SK-N-SH (cell line): Measurements from ENCODE around the gene MAPKAP1. TPM values are rescaled to one million over a fixed set of nuclear protein-coding genes. Genes with fewer than 3 reads are reported as not detected.

ENCODE experiments used
- CTCF ChIA-PET: fragments of 300-600, 350-600 bp; formaldehyde crosslinking; extraction: SDS; loops from one replicate; lab custom pipeline; 2021; lab: Yijun Ruan, JAX
- POLR2A ChIA-PET: fragments of 350-600 bp; sonication (Branson Sonifier 250); formaldehyde crosslinking; extraction: SDS; loops from one replicate; lab custom pipeline; 2020; ENCODE audit warnings: antibody characterized with exemption, inconsistent platforms; lab: Yijun Ruan, JAX
- DNase-seq: peaks from one replicate; pipeline ENCODE4 v3.0.0; 2012
- H2AFZ ChIP-seq: fragments of 200-600 bp; sonication (generic); 2 replicates; pipeline ENCODE4 v1.8.1; 2016; ENCODE audit warnings: antibody characterized with exemption, mild to moderate bottlenecking, low read depth
- H3F3A ChIP-seq: fragments of 200-600 bp; sonication (generic); replicated peaks from 2 replicates; pipeline ENCODE3; 2016; ENCODE audit warnings: antibody characterized with exemption, mild to moderate bottlenecking; ENCODE audit not compliant: insufficient read depth
- H3K27ac ChIP-seq, 2 experiments: fragments of 200-500 bp in 1 of 2; fragments of 200-600 bp in 1 of 2; sonication (Bioruptor generic) in 1 of 2; sonication (generic), shearing (Covaris generic) in 1 of 2; 2 replicates each; pipeline versions ENCODE4 v1.5.1 to v1.6.1; 2014 to 2016; ENCODE audit warnings: low read depth in 2 of 2, inconsistent platforms in 1 of 2, low read length in 1 of 2, mild to moderate bottlenecking in 1 of 2, mixed read lengths in 1 of 2
- H3K27me3 ChIP-seq: fragments of 200-600 bp; sonication (generic), shearing (Covaris generic); 2 replicates; pipeline ENCODE4 v1.6.1; 2016; ENCODE audit warnings: mixed run types; ENCODE audit not compliant: insufficient read depth
- H3K36me3 ChIP-seq, 2 experiments: fragments of 200-500 bp in 1 of 2; fragments of 200-600 bp in 1 of 2; sonication (Bioruptor generic) in 1 of 2; sonication (generic) in 1 of 2; replicated peaks in 1 of 2; 2 replicates each; pipeline versions ENCODE3 to v1.5.1; 2014 to 2016; ENCODE audit warnings: low read length in 1 of 2, mild to moderate bottlenecking in 1 of 2; ENCODE audit not compliant: insufficient read depth in 2 of 2, control insufficient read depth in 1 of 2
- H3K4me1 ChIP-seq, 2 experiments: fragments of 200-500 bp in 1 of 2; fragments of 200-600 bp in 1 of 2; sonication (Bioruptor generic) in 1 of 2; sonication (generic), shearing (Covaris generic) in 1 of 2; 2 replicates each; pipeline versions ENCODE4 v1.5.1 to v1.6.1; 2014 to 2016; ENCODE audit warnings: low read depth in 1 of 2, low read length in 1 of 2, mixed run types in 1 of 2; ENCODE audit not compliant: insufficient read depth in 2 of 2, control insufficient read depth in 1 of 2
- H3K4me2 ChIP-seq: fragments of 200-600 bp; sonication (generic), shearing (Covaris generic); 2 replicates; pipeline ENCODE4 v1.6.1; 2017; ENCODE audit warnings: mixed run types
- H3K4me3 ChIP-seq, 2 experiments: fragments of 200-500 bp in 1 of 2; fragments of 200-600 bp in 1 of 2; sonication (Bioruptor generic) in 1 of 2; sonication (generic), shearing (Covaris generic) in 1 of 2; 2 replicates each; pipeline versions ENCODE4 v1.5.1 to v1.8.1; 2014 to 2016; ENCODE audit warnings: low read depth in 2 of 2, inconsistent platforms in 1 of 2, low read length in 1 of 2, mild to moderate bottlenecking in 1 of 2, mixed read lengths in 1 of 2, moderate library complexity in 1 of 2
- H3K79me2 ChIP-seq: fragments of 200-600 bp; sonication (generic); 2 replicates; pipeline ENCODE4 v1.8.1; 2017; ENCODE audit warnings: mild to moderate bottlenecking; ENCODE audit not compliant: insufficient read depth
- H3K9ac ChIP-seq: fragments of 200-600 bp; sonication (generic); 2 replicates; pipeline ENCODE4 v1.6.1; 2017; ENCODE audit warnings: mixed run types
- H3K9me2 ChIP-seq: fragments of 200-600 bp; sonication (generic); 2 replicates; pipeline ENCODE4 v1.6.1; 2017; ENCODE audit warnings: mixed run types
- H3K9me3 ChIP-seq: fragments of 200-600 bp; sonication (generic); 2 replicates; pipeline ENCODE4 v1.6.1; 2017; ENCODE audit warnings: mixed run types, mild to moderate bottlenecking, moderate library complexity
- H4K20me1 ChIP-seq: fragments of 200-600 bp; sonication (generic); 2 replicates; pipeline ENCODE4 v1.6.1; 2017; ENCODE audit warnings: mild to moderate bottlenecking, mixed run types; ENCODE audit not compliant: insufficient read depth
- CHD2 ChIP-seq: fragments of 150-350 bp; IDR thresholded peaks from 2 replicates; pipeline ENCODE4 v1.6.1; 2018; ENCODE audit warnings: low read length; ENCODE audit not compliant: partially characterized antibody
- EP300 ChIP-seq, 2 experiments: IDR thresholded peaks; 2 replicates each; pipeline versions ENCODE4 v1.4.0 to v1.6.1; 2012; ENCODE audit warnings: borderline replicate concordance in 1 of 2, low read depth in 1 of 2, low read length in 1 of 2
- FOXJ3 ChIP-seq: sonication (generic); formaldehyde crosslinking; IDR thresholded peaks from 2 replicates; pipeline ENCODE4 v1.5.1; 2020; ENCODE audit warnings: mild to moderate bottlenecking, missing genetic modification reagents
- FOXM1 ChIP-seq: IDR thresholded peaks from 2 replicates; pipeline ENCODE4 v1.4.0; 2012; ENCODE audit warnings: low read depth, mild to moderate bottlenecking
- GABPA ChIP-seq: IDR thresholded peaks from 2 replicates; pipeline ENCODE4 v1.4.0; 2012; ENCODE audit warnings: low read depth, mild to moderate bottlenecking
- IRF3 ChIP-seq: fragments of 150-350 bp; IDR thresholded peaks from 2 replicates; pipeline ENCODE4 v1.6.1; 2016; ENCODE audit warnings: mild to moderate bottlenecking, low read depth, low read length
- MAX ChIP-seq: IDR thresholded peaks from 2 replicates; pipeline ENCODE4 v1.4.0; 2012; ENCODE audit warnings: low read depth
- NFIC ChIP-seq: IDR thresholded peaks from 2 replicates; pipeline ENCODE4 v1.4.0; 2012; ENCODE audit warnings: borderline replicate concordance
- PBX3 ChIP-seq: IDR thresholded peaks from 2 replicates; pipeline ENCODE4; 2012
- POLR2AphosphoS5 ChIP-seq: IDR thresholded peaks from 2 replicates; pipeline ENCODE4 v1.6.1; 2012; ENCODE audit warnings: low read depth, low read length
- RCOR1 ChIP-seq: fragments of 150-350 bp; IDR thresholded peaks from 2 replicates; pipeline ENCODE4 v1.6.1; 2017; ENCODE audit warnings: antibody characterized with exemption, low read length
- SIN3A ChIP-seq: IDR thresholded peaks from 2 replicates; pipeline ENCODE4 v1.6.1; 2012; ENCODE audit warnings: low read depth, mild to moderate bottlenecking, low read length, moderate library complexity, borderline replicate concordance
- SMC3 ChIP-seq: IDR thresholded peaks from 2 replicates; pipeline ENCODE4 v1.6.1; 2012; ENCODE audit warnings: low read depth, low read length, improper control_type of control experiment
- TAF1 ChIP-seq: IDR thresholded peaks from 2 replicates; pipeline ENCODE4 v1.6.1; 2012; ENCODE audit warnings: low read depth, mild to moderate bottlenecking, low read length, moderate library complexity, borderline replicate concordance
- TCF12 ChIP-seq: IDR thresholded peaks from 2 replicates; pipeline ENCODE4 v1.4.0; 2012
- TEAD4 ChIP-seq: IDR thresholded peaks from 2 replicates; pipeline ENCODE4 v1.4.0; 2012; ENCODE audit warnings: mild to moderate bottlenecking, borderline replicate concordance; ENCODE audit not compliant: insufficient read depth
- YY1 ChIP-seq: IDR thresholded peaks from 2 replicates; pipeline ENCODE4 v1.4.0; 2012; ENCODE audit warnings: low read depth, mild to moderate bottlenecking
- ZBTB33 ChIP-seq: IDR thresholded peaks from 2 replicates; pipeline ENCODE4 v1.4.0; 2012; ENCODE audit warnings: low read depth, borderline replicate concordance
- WGBS: methylation state at CpG from one replicate; pipeline ENCODE4 v1.1.6; 2017; ENCODE audit warnings: low lambda C conversion rate; 5-methylcytosine and 5-hydroxymethylcytosine counted together
- polyA plus RNA-seq, 3 experiments: library from polyadenylated mRNA; depleted of rRNA; stranded (reverse); fragments of >200 nt; gene quantifications; 2 replicates each; pipeline ENCODE4 v1.2.3, GENCODE V29; 2012
- TF ChIP-seq, protein P1 (sequence below): fragments of 200-600 bp; sonication (generic); IDR thresholded peaks from 2 replicates; pipeline ENCODE4 v1.6.1; 2017; ENCODE audit warnings: antibody characterized with exemption, mild to moderate bottlenecking, moderate library complexity
- TF ChIP-seq, protein P2 (sequence below): fragments of 150-350 bp; IDR thresholded peaks from 2 replicates; pipeline ENCODE4 v1.6.1; 2017; ENCODE audit warnings: antibody characterized with exemption, low read length, low read depth, borderline replicate concordance

MAPKAP1 gene
- polyA plus RNA-seq, 1 of the 3 experiments (the other 2 are of a cell fraction), result 117 TPM

DNA sequence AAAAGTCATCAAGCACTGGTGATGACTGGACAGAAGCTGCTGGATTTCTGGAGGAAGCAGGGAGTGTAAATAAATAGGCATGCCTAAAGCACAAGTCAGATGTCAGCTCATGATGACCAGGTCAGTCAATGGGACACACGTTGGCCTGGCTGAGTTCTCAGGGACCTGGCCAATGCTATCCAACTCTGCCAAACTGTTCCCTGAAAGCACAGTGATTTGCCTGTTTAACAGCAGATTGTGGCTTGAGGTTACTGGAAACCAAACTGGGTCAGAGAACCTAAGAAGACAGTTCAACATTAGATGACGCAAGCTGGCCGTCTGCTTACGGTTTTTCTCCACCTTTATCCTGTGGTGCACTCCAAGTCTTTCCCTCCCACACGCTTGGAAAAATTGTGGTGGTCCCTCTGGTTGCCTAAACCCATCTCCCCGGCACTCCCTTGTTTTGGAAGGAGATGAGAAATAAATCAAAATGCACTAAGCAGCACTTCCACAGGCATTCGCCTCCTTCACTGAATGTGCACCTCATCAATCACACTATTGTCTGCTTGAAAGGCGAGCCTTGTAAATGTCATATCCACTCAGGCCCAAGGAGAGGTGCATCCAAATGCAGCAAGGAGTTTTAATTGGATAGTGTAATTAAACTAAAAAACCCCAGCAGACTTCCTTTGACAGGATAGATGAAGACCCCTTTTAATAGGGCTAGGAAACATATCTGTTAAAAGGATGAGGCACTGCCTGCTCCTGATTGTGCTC lies 245.9 kb downstream of the MAPKAP1 start:
- H3K4me2 ChIP-seq, result no peak overlapping the region
- H3K9me3 ChIP-seq, result peaks cover 13% of the 10 kb centered on the region
- no peaks in the 10 kb centered on the region for H3K9me2 ChIP-seq
- H3K4me3 ChIP-seq, result no peak overlapping the region
- H2AFZ ChIP-seq, result no peak overlapping the region
- peaks cover 16 to 33% of the 10 kb centered on the region in 2 experiments for H3K36me3 ChIP-seq
- peaks cover 6% of the 10 kb centered on the region for H3F3A ChIP-seq
- ChIA-PET CTCF (interaction anchor here (0.8 kb wide), 1 partner anchor 21 kb away, joined by 3 read pairs; no protein-coding TSS in a partner anchor), POLR2A (no interaction called here)
- H3K27me3 ChIP-seq, result no peaks in the 10 kb centered on the region
- WGBS, result 95% methylated on average over 8 of the region's 8 CpGs
- DNase-seq, result no peak
- peaks cover 0 to 2% of the 10 kb centered on the region in 2 experiments; a peak in 2 of 4 replicates for H3K4me1 ChIP-seq
- H3K27ac ChIP-seq, result no peak overlapping the region
- TF ChIP-seq IRF3 (no peak), SMC3 (no peak), ZBTB33 (no peak), CHD2 (no peak), POLR2AphosphoS5 (no peak), NFIC (no peak), PBX3 (no peak), GABPA (no peak), SIN3A (no peak), YY1 (no peak), TCF12 (no peak), EP300 (IDR thresholded peaks at IDR 0.05; ENCODE audit: borderline replicate concordance in 1 of 2, low read depth in 1 of 2, low read length in 1 of 2) (no peak), TEAD4 (no peak), RCOR1 (no peak), FOXJ3 (CRISPR knock-in tag) (no peak), TAF1 (no peak), MAX (no peak), FOXM1 (no peak)
- TF ChIP-seq, protein P1, sequence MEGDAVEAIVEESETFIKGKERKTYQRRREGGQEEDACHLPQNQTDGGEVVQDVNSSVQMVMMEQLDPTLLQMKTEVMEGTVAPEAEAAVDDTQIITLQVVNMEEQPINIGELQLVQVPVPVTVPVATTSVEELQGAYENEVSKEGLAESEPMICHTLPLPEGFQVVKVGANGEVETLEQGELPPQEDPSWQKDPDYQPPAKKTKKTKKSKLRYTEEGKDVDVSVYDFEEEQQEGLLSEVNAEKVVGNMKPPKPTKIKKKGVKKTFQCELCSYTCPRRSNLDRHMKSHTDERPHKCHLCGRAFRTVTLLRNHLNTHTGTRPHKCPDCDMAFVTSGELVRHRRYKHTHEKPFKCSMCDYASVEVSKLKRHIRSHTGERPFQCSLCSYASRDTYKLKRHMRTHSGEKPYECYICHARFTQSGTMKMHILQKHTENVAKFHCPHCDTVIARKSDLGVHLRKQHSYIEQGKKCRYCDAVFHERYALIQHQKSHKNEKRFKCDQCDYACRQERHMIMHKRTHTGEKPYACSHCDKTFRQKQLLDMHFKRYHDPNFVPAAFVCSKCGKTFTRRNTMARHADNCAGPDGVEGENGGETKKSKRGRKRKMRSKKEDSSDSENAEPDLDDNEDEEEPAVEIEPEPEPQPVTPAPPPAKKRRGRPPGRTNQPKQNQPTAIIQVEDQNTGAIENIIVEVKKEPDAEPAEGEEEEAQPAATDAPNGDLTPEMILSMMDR, result no peak
- TF ChIP-seq, protein P2, sequence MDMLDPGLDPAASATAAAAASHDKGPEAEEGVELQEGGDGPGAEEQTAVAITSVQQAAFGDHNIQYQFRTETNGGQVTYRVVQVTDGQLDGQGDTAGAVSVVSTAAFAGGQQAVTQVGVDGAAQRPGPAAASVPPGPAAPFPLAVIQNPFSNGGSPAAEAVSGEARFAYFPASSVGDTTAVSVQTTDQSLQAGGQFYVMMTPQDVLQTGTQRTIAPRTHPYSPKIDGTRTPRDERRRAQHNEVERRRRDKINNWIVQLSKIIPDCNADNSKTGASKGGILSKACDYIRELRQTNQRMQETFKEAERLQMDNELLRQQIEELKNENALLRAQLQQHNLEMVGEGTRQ, result no peak
- H4K20me1 ChIP-seq, result no peaks in the 10 kb centered on the region
- no peak overlapping the region for H3K9ac ChIP-seq
- no peaks in the 10 kb centered on the region for H3K79me2 ChIP-seq
